HG03159 (cell line): ENCODE measurements around the gene RNF150.

Source experiments
- ATAC-seq: cut with Tn5 transposase; IDR thresholded peaks from one replicate; pipeline ENCODE4 v1.9.1; 2021; ENCODE audit warnings: mild to moderate bottlenecking, moderate library complexity; ENCODE audit not compliant: unreplicated experiment

Gene RNF150

DNA sequence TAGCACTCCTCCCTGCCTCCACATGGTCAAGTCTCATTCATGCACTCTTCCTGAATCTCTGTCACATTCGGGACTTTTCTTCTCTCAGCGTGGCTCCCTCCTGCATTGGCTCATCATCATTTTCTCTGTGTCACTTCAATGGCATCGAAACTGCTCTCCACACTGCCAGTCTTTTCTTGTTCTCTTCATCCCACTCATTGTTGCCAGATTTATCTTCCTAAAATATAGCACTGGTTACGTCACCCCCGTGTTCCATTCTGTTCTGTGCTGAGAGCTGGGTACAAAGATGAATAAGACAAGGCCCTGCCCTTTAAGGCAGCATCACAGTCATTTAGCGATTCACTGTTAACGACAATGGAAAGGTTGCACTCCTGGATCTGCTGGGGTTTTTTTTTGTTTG lies 202.7 kb downstream of the RNF150 start:
- ATAC-seq: no peak

DNA sequence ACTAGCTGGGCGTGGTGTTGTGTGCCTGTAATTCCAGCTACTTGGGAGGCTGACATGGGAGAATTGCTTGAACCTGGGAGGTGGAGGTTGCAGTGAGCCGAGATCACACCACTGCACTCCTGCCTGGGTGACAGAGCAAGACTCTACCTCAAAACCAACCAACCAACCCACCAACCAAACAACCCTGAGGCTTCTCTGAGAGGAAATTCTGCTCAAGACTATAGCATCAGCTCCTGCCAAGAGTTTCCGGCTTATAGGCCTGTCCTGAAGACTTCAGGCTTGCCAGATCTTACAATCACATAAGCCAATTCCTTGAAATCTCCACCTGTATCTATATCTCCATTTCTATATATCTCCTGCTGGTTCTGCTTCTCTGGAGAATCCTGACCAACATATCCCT lies 203.3 kb downstream of the RNF150 start:
- no peak for ATAC-seq

DNA sequence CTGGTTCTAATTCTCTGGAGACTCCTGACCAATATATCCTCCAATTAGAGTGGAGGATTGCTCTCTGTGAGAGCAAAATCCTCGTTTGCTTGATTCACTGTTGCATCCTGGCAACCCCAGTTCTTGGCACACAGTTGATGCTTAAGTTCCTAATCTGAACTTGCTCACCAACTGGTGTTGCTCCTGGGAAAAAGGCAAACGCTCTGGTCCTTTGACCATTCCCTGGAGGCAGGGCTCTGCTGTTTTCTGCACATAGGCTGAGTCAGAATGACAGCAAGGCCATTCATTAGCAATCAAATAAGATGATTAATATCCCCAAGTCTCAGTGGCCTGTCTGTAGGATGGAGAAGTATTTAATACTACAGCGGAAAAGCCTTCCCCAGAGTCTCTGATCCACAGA lies 204.4 kb downstream of the RNF150 start:
- ATAC-seq: no peak

DNA sequence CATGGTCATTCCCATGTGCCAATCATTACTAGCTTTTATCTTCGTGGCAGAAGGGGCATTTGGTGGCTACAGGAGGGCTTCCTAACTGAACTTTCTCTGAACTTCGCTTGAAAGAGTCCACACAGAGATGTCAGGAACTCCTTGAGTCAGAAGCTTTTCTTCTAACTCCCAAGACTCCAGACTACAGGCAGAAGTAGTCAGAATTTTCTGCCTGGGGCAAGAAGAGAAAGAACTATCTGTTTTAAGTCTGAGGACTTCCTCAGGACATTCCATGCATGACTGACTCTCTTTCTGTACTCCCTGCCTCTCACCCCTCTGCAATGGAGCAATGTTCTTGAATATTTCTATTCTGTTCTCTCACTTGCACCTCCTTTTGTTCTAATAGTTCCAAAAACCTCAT lies 206.6 kb downstream of the RNF150 start:
- no peak for ATAC-seq

DNA sequence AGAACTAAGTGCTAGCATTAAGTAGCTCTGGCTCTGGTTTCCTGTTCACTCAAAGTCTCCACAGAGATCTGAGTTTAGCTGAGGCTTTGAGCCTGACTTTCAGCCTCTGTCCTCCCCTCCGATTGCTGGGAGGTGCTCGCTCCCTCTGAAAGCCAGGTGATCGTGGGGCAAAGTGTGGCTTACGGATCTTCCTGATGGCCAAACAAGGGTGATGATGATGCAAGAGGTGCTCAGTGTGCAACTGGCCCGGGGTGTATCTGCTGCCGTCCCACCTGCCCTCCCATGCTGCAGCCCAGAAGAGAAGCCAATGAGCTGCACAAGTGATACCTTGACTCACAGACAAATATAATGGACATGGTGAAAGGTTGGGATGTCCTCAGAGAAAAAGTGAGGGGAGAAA lies 207.9 kb downstream of the RNF150 start:
- no peak for ATAC-seq

DNA sequence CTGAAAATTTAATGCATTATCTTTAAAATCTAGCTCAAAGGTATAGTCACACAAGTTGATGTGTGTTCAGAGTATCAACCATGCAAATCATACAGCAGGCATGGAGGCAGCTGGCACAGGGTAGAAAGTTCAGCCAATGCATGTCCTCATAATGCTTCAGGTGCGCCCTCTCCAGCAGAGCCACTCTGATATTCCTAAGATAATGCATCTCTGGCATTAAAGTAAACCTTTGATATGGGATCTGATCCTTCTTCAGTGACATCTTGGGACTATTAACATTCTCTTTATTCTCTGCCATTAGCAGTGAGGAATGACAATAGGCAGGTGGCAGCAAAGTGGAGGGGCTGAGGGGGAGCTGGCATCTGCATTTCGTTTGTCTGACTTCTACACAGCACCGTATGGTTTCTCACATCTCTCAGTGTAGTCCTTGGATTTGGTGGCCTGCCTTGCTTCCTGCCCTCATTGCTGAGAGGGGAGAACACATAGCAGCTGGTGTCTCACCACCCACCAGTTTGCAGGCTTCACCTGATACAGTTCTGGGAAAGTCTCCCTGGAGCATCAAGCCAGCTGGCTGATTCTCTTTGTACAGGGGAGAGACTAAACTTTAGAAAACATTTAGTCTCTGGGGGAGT lies 208.4 kb downstream of the RNF150 start:
- no peak for ATAC-seq

DNA sequence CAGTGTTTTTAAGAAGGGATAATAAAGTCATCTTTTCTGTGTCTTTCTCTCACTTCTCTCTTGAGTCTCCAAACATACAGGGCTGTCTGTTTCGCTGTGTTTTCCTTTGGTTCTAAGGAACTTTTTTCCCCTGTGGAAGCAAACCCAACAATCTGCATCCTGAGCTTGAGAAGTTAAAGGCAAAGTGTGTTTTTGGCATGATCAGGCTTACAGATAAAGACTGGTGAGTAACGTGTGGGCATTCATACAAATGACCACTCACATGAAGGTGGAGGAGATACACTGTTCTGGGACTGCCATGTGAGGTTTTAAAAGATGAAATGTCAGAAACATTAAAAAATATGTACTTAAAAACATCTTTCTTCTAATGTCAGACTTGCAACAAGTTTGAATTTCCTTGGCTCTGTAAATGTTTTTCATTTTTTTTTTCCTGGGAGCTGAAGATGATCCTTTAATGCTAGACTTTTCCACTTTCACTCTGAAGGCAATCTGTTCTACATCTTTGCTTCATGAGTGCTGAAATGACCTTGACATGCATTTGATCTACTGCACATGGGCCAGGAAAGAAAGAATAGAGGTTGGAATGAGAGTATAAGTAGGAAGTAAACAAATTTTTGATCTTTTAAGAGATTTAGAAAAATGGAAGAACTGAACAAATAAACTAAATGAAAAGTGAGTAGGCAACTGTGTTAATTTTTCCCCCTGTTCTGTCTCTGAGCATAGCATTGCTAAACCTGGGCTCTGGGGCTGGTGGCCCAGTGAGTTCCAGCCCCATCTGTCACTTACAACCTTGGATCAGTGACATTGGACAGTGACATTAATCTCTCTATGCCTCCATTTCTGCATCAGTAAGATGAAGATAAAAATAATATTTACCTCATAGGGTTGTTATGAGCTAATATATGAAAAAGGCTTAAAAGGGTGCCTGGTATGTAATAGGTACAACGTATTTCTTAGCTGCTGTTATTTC lies 226.0 kb downstream of the RNF150 start:
- ATAC-seq: no peak

DNA sequence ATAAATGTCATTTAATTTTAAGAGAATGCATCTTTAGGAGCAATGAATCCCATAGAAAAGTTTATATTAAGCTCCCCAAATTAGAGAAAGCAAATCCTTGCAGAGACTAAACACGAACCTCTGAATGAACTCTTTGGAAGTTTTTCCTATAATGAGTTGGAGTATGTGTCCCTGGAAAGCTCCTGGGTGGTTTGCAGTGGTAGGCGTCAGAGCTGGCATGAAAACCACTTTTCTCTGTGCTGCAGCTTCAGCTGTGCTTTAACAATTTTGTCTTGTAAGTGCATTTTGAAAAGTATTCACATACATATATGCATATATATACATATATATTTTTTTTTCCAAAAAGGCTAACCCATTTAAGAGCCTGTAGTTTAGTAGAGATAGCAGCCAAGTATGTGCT lies 228.4 kb downstream of the RNF150 start:
- ATAC-seq: no peak

DNA sequence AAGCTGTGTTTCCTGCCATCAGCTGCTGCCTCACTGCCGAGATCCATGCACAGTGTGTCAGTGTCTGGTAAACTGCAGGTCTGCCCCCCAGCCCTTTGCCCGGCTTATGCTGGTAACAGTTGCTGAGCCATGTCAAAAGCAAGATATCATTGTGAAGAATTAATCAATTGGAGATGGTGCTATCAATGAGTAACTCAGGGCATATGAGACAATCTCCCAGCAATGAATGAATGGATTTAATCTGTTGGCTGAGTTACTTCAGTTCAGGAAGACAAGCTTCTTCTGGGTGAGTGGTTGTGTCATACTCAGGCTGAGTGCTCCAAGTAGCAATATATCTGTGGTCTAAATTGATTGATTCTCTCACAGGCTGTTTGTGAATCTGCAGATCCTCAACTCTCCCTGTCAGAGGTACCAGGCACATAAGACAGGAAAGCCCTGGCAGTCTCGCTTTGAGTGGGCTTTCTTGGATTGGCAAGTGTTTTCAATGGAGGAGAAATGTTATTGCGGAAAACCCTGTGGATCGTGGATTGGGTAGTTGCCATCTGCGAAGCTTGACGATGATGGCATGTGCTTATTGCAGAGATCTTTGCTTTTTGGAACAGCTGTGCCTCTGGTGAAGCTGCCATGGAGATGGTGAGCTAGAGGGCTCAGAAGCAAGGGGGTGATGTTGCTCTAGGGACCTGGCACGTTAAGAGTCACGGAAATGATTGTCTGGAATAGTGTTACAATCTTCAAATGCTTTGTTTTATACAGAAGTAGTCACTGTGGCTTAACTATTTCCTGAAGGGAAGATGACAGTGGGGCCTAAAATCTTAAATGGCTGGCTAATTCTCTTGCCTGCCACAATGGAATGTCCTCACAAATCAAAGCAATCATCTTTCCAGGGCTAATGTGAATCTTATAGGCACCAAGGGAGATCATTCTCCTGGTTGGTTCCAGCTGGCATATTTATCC lies 229.5 kb downstream of the RNF150 start:
- no peak for ATAC-seq

DNA sequence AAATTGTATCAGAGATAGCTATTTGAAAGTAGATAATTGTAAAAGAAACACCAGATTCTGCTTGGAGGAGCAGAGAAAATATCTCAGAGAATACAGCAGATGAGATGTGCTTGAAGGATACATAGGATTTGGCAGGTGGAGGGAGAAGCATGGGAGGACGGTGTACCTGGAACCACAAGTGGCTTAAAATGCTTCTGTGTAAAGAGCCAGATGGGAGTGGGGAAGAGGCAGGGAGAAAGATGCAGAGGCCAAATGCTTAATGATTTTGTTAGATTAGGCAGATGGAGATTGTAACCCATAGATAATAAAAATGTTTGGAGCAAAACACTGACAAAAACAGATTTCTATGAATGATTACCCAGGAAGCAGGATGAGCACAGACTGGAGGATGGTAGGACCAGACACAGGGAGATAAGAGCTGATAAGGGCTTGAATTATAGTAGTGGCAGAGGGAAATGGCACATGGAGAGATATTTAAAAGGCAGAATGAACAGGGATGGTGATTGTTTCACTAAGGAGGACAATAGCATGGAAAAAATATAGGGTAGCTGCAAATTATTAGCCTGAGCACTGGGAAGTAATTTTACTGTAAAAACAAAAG lies 231.4 kb downstream of the RNF150 start:
- ATAC-seq: no peak

DNA sequence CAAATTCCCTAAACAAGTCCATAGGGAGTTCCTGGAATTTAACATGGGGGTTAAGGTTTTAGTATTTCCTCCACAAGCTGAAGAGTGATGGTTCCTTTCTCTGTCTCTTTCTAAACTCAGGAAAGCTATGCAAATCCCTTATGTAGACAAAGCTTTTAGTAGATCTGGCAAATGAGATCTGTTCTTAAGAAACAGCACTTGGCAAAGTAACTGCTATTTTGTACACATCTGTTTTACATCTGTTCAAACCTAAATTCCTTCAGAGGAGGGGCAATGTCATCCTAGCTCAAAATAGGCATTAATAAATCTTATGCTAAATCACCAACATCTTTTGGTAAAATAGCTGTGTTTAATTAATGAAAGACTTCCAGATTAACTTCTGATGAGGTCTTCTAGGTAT lies 239.3 kb downstream of the RNF150 start:
- ATAC-seq: no peak

DNA sequence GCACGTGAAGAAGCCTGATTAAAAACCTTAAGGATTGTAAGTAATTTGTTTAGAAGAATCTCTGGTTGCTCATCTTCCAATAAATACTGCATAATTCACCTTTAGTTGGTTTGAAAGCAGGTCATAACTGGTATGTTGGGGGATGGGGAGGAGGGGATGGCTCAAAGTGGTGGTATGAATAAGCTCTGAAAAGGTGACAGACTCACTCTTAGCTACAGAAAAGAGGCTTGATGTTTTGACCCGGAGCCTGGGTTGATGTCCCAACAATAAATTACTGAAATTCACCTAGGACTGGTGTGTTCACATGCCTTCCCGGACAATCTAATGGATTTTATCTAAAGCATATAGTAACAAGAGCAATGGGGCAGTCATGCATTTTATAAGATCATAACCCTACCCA lies 245.2 kb downstream of the RNF150 start:
- ATAC-seq: no peak

DNA sequence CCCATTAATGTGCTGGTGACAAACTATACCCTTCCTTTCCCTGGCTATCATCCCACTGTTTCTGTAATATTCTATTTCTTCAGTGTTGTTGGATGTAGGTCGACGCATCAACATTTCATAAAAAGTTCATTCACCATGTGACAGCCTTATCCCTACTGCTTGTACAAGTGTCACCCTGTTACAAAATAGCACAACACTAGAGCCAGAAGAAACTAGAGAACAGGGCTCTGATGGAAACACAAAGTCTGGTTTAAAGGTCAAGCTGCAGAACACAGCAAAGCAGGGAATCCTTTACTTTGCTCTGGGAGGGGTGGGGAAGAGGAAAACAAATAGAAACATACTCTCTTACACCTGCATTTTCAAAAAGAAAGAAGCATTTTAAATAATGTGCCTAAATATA lies 245.8 kb downstream of the RNF150 start:
- no peak for ATAC-seq

DNA sequence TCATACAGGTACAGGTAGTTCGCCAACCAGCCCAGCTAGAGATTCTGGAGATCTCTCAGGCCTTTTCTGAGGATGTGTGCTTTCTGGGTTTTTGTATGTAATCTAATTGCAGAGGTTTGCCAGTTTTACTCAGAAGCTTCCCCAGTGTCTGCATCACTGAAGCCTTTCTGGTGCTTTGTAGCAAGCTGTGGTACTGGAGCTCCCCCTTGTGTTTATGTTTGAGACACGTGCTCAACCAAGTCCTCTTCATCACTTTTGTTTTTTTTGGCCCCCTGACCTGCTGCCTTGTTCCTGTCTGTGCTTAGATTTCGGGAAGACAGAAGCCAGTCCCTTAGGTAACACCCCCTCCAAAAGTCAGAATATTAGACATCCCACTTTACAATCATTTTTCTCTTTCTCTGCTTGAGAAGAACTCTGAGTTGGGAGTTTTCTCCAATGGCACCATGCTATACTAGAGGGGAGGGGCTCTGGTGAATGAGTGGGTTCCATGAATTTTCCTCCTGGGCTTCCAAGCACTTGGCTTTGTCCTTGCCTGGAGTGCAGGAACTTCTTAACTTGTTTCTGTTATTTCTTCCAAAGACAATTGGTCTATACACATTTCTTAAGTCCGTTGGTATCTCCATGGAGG lies 248.7 kb downstream of the RNF150 start:
- ATAC-seq: peak; percentile 97

DNA sequence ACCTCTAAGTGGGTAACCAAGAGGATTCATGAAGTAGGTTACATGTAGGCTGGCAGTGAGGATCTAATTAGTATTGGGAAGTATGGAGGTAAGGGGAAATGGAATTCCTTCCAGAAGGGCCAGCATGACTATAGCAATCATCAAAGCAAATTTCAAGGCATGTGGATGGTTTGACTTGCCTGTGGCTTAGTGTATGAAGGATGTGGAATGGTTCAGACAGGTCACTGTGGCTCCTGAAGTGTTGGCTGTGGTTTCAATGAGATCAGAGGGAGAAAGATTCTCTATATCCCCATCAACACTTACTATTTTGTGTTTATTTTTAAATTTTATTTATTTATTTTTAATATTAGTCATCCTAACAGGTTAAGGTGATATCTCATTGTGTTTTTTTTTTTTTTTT lies 255.5 kb downstream of the RNF150 start:
- ATAC-seq: no peak

DNA sequence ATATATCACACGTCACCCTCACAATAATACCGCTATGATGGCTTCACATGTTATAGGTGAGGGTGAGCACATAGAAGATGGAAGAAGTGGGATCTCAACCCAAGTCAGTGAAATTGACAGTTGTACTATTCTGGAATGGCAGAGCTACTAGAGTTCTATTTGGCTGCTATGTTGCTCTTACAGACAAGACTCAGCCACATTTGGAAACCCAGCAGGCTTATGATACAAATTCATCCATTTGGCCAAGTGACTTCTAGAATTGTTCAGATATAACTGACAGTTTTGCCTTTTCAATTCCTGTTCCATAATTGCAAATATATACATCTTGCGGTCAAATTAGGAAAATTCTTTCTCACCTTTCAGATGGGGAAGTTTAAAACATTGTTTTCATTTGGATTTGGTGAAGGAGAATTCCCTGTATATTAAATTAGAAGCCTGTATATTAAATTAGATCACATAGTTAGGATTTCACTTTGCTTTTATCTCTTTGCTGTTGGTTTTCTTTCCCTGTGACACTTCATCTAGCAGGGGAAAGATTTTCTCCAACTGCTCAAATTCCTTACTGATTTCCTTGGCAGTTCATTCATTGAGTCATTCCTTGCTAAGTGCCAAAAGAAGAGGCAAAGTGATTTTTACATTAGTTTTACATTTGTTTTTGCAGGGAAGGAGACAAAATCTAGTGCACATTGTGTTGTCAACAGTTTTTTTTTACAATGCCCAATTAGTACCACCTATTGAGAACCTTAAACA lies 256.5 kb downstream of the RNF150 start:
- ATAC-seq: no peak

DNA sequence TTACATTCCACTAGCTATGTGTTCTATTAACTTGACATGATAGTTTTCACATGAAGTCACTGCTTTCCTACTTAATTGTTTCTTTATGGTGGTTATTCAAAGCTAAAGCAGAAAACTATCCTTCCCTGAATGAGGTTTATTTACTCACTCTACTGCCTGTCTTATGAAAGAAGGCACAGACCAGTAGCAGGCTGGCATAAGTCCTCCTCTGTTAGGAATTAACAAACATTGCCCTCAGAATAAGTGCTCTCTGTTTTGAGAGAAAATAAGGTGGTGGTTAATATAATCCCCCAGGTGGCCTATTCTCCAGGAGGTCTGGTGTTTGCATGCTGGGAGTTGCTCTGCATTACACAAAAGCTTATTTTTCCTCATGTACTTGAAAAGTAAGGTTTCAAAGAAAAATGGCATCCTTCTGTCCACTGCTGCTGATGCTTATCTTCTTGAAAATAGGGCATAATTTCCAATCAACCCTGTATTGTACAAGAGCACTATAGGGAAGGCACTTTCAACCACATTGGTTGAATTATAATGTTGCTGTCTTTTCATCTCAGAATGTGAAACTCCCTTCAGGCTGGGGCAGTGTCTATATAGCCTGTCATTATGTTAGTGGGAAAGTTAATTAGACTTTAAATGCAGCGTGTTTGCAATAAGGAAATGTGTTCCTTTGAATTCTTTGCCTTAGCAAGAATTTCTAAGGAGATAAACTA lies 257.4 kb downstream of the RNF150 start:
- ATAC-seq: no peak

DNA sequence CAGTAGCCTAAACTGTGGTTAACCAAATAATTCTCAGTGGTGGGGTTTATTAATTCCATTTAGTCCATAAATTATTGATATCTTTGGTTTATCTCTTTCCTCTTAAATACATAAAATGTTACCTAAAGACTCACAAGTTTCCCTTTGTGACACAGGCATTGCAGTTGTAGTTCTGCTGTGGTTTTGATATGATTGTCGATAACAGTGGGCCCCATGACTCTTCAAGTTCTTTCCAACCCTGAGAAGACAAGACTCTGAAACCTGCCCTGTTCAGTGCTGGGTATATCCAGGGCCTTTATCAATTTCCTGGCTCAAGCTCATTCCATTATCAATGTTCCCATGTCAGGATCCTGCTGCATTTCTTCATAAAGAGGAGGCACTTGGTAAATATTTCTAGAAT lies 259.2 kb downstream of the RNF150 start:
- ATAC-seq: no peak

DNA sequence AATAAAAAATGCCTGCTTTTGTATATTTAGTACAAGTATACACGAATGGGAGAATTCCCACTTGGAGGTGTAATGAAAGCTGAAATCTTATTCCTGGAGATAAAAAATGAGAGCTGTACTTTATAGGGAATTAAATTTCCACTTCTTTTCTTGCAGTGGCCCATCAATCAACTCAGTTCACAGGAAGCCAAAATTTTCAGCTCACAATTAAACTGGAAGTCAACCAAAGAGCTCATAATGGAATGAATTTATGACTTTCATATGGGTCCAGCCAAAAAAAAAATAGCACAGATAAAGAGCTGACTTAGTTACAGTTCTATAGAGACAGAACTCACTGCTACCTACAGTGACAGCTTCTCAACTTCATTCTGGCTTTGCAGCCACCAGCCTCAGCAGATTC lies 261.9 kb downstream of the RNF150 start:
- no peak for ATAC-seq
